ENCODE data around the gene KNSTRN.

DNA sequence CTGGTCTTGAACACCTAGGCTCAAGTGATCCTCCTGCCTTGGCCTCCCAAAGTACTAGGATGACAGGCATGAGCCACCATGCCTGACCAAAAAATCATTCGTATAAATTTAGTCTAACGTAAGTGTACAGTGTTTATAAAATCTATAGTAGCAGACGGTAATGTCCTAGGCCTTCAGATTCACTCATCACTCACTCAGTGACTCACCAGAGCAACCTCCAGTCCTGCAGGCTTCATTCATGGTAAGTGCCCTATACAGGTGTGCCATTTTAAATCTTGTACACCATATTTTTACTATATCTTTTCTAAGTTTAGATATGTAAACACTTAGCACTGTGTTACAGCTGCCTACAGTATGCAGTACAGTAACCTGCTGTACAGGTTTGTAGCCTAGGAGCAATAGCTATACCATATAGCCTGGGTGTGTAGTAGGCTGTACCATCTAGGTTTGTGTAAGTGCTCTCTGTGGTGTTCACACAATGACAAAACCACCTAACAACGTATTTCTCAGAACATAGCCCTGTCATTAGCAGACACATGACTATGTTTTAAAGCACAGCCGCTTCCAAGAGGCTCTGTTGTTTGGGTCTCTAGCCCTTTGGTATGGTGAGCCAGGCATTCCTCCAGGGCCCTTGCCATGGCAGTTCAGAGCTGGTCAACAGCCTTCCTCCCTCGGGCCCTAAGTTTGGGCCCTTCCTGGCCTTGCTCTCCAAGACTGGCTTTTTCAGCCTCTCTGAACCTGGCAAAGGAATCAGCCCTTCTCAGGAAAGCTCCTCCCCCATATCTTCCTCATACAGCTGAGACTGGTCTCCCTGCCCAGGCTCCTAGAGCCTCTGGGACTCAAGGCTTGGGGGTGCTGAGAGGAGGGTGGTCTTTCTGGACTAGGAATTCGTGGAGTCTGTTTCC is 39.9 kb upstream of the KNSTRN start:
- no peak for TF ChIP-seq EZH2phosphoT487 (IDR thresholded peaks at IDR 0.05; ENCODE audit: low read length)
- TF ChIP-seq, protein P1, sequence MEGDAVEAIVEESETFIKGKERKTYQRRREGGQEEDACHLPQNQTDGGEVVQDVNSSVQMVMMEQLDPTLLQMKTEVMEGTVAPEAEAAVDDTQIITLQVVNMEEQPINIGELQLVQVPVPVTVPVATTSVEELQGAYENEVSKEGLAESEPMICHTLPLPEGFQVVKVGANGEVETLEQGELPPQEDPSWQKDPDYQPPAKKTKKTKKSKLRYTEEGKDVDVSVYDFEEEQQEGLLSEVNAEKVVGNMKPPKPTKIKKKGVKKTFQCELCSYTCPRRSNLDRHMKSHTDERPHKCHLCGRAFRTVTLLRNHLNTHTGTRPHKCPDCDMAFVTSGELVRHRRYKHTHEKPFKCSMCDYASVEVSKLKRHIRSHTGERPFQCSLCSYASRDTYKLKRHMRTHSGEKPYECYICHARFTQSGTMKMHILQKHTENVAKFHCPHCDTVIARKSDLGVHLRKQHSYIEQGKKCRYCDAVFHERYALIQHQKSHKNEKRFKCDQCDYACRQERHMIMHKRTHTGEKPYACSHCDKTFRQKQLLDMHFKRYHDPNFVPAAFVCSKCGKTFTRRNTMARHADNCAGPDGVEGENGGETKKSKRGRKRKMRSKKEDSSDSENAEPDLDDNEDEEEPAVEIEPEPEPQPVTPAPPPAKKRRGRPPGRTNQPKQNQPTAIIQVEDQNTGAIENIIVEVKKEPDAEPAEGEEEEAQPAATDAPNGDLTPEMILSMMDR (IDR thresholded peaks at IDR 0.05; ENCODE audit: low read length): no peak
- no peak for TF ChIP-seq EZH2 (optimal IDR thresholded peaks at IDR 0.05; ENCODE audit: low read depth, low read length)

Data from MM.1S (cell line).